Activated CD4-positive, alpha-beta T cell treated with anti-CD3 and anti-CD28 coated beads for 24 hours (primary cell): ENCODE measurements around the gene PC.
"Not testable (repeated sequence)": the region's sequence is repeated elsewhere in the genome, so short reads cannot be mapped to it uniquely, and the experiment has no call there.

ENCODE experiments used
- DNase-seq, 2 donors: peaks; one replicate each; pipeline ENCODE4 v3.0.0-alpha.2; 2020; ENCODE audit warnings: low read depth in 2 of 2

Gene PC

GRCh38 chr11:66843776-66844495, 114.2 kb downstream of the PC start:
- no peak for DNase-seq

GRCh38 chr11:66842896-66843775, 115.0 kb downstream of the PC start, which contains the start of gene RCE1:
Gene RCE1 (plus strand): TSS chr11:66843441. CDS start chr11:66843456, 15 bp downstream.
- peak; percentile 79 to 82 for DNase-seq

- no peak for DNase-seq
Measured at GRCh38 chr11:66842501-66842895, 115.7 kb downstream of the PC start.

GRCh38 chr11:66841861-66842260, 116.3 kb downstream of the PC start:
- no peak for DNase-seq

- DNase-seq, result no peak
Measured at GRCh38 chr11:66840317-66841091, 117.7 kb downstream of the PC start.

GRCh38 chr11:66835768-66836405, 122.3 kb downstream of the PC start:
- DNase-seq, result no peak

GRCh38 chr11:66834943-66835342, 123.2 kb downstream of the PC start:
- no peak for DNase-seq

- DNase-seq, result no peak
Measured at GRCh38 chr11:66834539-66834845, 123.7 kb downstream of the PC start.

- DNase-seq, result not testable (repeated sequence)
Measured at GRCh38 chr11:66824573-66824972, 133.6 kb downstream of the PC start.

GRCh38 chr11:66823700-66824099, 134.5 kb downstream of the PC start:
- no peak for DNase-seq

GRCh38 chr11:66820901-66821300, 137.3 kb downstream of the PC start:
- no peak for DNase-seq

- no peak for DNase-seq
Measured at GRCh38 chr11:66820381-66820780, 137.8 kb downstream of the PC start.

GRCh38 chr11:66818231-66818955, 139.8 kb downstream of the PC start:
- no peak for DNase-seq

GRCh38 chr11:66815646-66816045, 142.5 kb downstream of the PC start:
- no peak for DNase-seq

GRCh38 chr11:66814678-66815077, 143.5 kb downstream of the PC start:
- DNase-seq, result no peak

- no peak for DNase-seq
Measured at GRCh38 chr11:66810576-66811185, 147.5 kb downstream of the PC start.

GRCh38 chr11:66809592-66809991, 148.6 kb downstream of the PC start:
- DNase-seq, result no peak

GRCh38 chr11:66800720-66801428, 157.3 kb downstream of the PC start:
- no peak for DNase-seq

GRCh38 chr11:66799815-66800214, 158.4 kb downstream of the PC start:
- not testable (repeated sequence) for DNase-seq
